Adipose tissue (tissue), 3 donors: ENCODE results near the gene KIF7. TPM values are rescaled to one million over a fixed set of nuclear protein-coding genes. Genes with fewer than 3 reads are reported as not detected.
"Not testable (repeated sequence)": the region's sequence is repeated elsewhere in the genome, so short reads cannot be mapped to it uniquely, and the experiment has no call there.

ENCODE experiments used
- H3K27ac ChIP-seq: one replicate; pipeline ENCODE4 v1.5.1; 2013; ENCODE audit warnings: low read depth, low read length
- WGBS, 3 donors: extraction: QIAGEN DNeasy Blood & Tissue Kit; methylation state at CpG; one replicate each; pipeline ENCODE4 v1.1.7; 2013; 5-methylcytosine and 5-hydroxymethylcytosine counted together
- polyA plus RNA-seq, 3 donors: library from polyadenylated mRNA; stranded (reverse); fragments of 200-250 nt; gene quantifications; one replicate each; pipeline ENCODE4 v1.2.3, GENCODE V29; 2013
- donor health status: healthy with polysubstance abuse.
- donor health status: Bipolar disorder and iron deficiency.
- donor health status: healthy.

KIF7 gene
- 1 to 10 TPM in 2 of 3 donors, under 1 TPM in 1; 0.78 to 6.4 (median 2.9) TPM for polyA plus RNA-seq

- H3K27ac ChIP-seq, result no peak within 1 kb of the TSS
- WGBS, 3 donors, result 2 to 4% (median 2%) methylated on average over 69 to 87 of the region's 87 CpGs
Measured at GRCh38 chr15:89654847-89655805, at the start of gene KIF7. Gene KIF7, minus strand, starts transcription at chr15:89655467. Its CDS starts 2,537 bp downstream, at chr15:89652930.

- no peak overlapping the region for H3K27ac ChIP-seq
Measured at GRCh38 chr15:89704411-89704810, 49.1 kb upstream of the KIF7 start.

- 88 to 100% (median 92%) methylated on average over 1 of the region's 1 CpG for WGBS, 3 donors
- H3K27ac ChIP-seq, result no peak overlapping the region
Measured at GRCh38 chr15:89695198-89695597, 39.9 kb upstream of the KIF7 start.

- no peak overlapping the region for H3K27ac ChIP-seq
- WGBS, 3 donors, result 82 to 93% (median 83%) methylated on average over 1 of the region's 1 CpG
Measured at GRCh38 chr15:89693696-89694095, 38.4 kb upstream of the KIF7 start.

GRCh38 chr15:89693091-89693490 is 37.8 kb upstream of the KIF7 start:
- no peak overlapping the region for H3K27ac ChIP-seq
- 31 to 76% (median 67%) methylated on average over 2 of the region's 2 CpGs for WGBS, 3 donors

- 2% methylated on average over 60 of the region's 60 CpGs for WGBS, 3 donors
- H3K27ac ChIP-seq, result no peak within 1 kb of the TSS
Measured at GRCh38 chr15:89690276-89691218, 35.3 kb upstream of the KIF7 start, which contains the start of the genes PEX11A and WDR93. Gene PEX11A, minus strand, starts transcription at chr15:89690754. Its CDS starts 122 bp downstream, at chr15:89690632. Gene WDR93, plus strand, starts transcription at chr15:89690811. Its CDS starts 10,936 bp downstream, at chr15:89701747.

- WGBS, 3 donors, result 45 to 63% (median 57%) methylated on average over 15 of the region's 15 CpGs
- H3K27ac ChIP-seq, result not testable (repeated sequence)
Measured at GRCh38 chr15:89689930-89690275, 34.6 kb upstream of the KIF7 start.

- H3K27ac ChIP-seq, result no peak overlapping the region
Measured at GRCh38 chr15:89686522-89686921, 31.3 kb upstream of the KIF7 start.

- no peak overlapping the region for H3K27ac ChIP-seq
- 65 to 79% (median 71%) methylated on average over 2 of the region's 2 CpGs for WGBS, 3 donors
Measured at GRCh38 chr15:89685995-89686394, 30.7 kb upstream of the KIF7 start.

- no peak overlapping the region for H3K27ac ChIP-seq
- 63 to 96% (median 79%) methylated on average over 2 of the region's 2 CpGs for WGBS, 3 donors
Measured at GRCh38 chr15:89681146-89681545, 25.9 kb upstream of the KIF7 start.

- 20 to 50% (median 47%) methylated on average over 5 of the region's 5 CpGs for WGBS, 3 donors
- H3K27ac ChIP-seq, result no peak overlapping the region
Measured at GRCh38 chr15:89680282-89680873, 25.1 kb upstream of the KIF7 start.

- H3K27ac ChIP-seq, result no peak within 1 kb of the TSS
- 83 to 93% (median 89%) methylated on average over 2 of the region's 2 CpGs for WGBS, 3 donors
Measured at GRCh38 chr15:89679212-89679611, 23.9 kb upstream of the KIF7 start, which contains the start of gene PLIN1. Gene PLIN1, minus strand, starts transcription at chr15:89679367. Its CDS starts 1,878 bp downstream, at chr15:89677489.

- H3K27ac ChIP-seq, result no peak overlapping the region
- WGBS, 3 donors, result 85 to 100% (median 93%) methylated on average over 1 of the region's 1 CpG
Measured at GRCh38 chr15:89677381-89677780, 22.1 kb upstream of the KIF7 start.

GRCh38 chr15:89675606-89676005 is 20.3 kb upstream of the KIF7 start:
- 60 to 78% (median 77%) methylated on average over 6 of the region's 6 CpGs for WGBS, 3 donors
- no peak overlapping the region for H3K27ac ChIP-seq

- H3K27ac ChIP-seq, result no peak overlapping the region
- WGBS, 3 donors, result 68 to 85% (median 71%) methylated on average over 4 of the region's 4 CpGs
Measured at GRCh38 chr15:89674526-89674925, 19.3 kb upstream of the KIF7 start.

GRCh38 chr15:89673165-89673512 is 17.9 kb upstream of the KIF7 start:
- WGBS, 3 donors, result 60 to 74% (median 62%) methylated on average over 12 of the region's 12 CpGs
- H3K27ac ChIP-seq, result no peak overlapping the region

- no peak overlapping the region for H3K27ac ChIP-seq
- WGBS, 3 donors, result 80 to 90% (median 86%) methylated on average over 12 of the region's 12 CpGs
Measured at GRCh38 chr15:89672221-89673164, 17.2 kb upstream of the KIF7 start.

- H3K27ac ChIP-seq, result no peak overlapping the region
- WGBS, 3 donors, result 52 to 62% (median 53%) methylated on average over 4 of the region's 4 CpGs
Measured at GRCh38 chr15:89671687-89672086, 16.4 kb upstream of the KIF7 start.
